Left lobe of liver (tissue), 2 donors: ENCODE data around the gene PTPN6. TPM values are rescaled to one million over a fixed set of nuclear protein-coding genes. Genes with fewer than 3 reads are reported as not detected.
"Not testable (repeated sequence)": the region's sequence is repeated elsewhere in the genome, so short reads cannot be mapped to it uniquely, and the experiment has no call there.

Experiments
- ATAC-seq: fragments of 200-7000 bp; cut with Tn5 transposase; one replicate; pipeline ENCODE4 v1.9.1; 2020; ENCODE audit warnings: mild to moderate bottlenecking, moderate library complexity
- DNase-seq: peaks from one replicate; pipeline ENCODE4 v3.0.0-alpha.2; 2020; ENCODE audit warnings: low spot score
- total RNA-seq: library from RNA; stranded (reverse); gene quantifications from one replicate; pipeline ENCODE4 v1.2.1, GENCODE V29; 2021
- donor health status: DM: no; HTN: no; CAD: no; lungs with moderate emphysema.
- donor health status: DM: no; HTN: yes; CAD: no.

PTPN6 gene
- 17.8 TPM for total RNA-seq

- no peak for ATAC-seq
- no peak for DNase-seq
Measured at GRCh38 chr12:6950811-6951540, at the start of gene PTPN6. Gene PTPN6, plus strand, starts transcription at chr12:6951356. Its CDS starts 157 bp downstream, at chr12:6951513.

DNA sequence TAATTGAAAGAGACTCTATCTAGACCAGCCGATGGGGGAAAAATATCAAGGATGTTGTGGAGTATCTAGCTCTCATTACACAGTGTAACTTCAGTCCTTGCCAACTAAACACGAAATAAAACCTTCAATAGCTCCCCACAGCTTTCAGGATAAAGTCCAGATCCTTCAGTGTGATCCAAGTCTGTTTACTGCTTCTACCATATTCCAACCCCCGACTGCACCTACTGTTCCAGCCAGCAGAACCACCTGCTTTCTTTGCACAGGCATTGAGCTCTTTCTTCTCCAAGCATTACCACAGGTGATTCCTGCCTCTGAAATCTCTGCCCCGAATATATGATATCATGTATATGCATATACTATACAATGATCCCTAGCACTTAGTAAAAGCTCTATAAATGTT lies 48.7 kb upstream of the PTPN6 start:
- DNase-seq (no peak), ATAC-seq (no peak)

DNA sequence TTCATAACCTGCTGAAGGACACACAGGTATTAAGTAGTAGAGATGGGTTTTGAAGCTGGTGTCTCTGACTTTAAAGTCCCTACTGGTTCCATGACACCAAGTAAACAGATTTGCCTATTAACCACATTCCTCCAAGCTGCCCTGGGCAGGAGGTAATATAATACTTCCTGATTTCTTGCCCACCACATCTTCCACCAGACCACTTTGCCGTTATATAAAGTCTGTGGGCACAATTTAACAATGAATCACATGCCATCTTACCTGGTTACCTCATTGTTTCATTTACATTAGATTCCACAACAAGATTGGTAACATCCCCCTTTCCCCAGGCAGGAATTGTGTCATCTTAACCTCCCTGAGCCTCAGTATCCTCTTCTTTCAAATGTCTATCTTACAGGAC lies 47.4 kb upstream of the PTPN6 start:
- no peak for DNase-seq

GRCh38 chr12:6904280-6905276 lies 46.6 kb upstream of the PTPN6 start, which contains the start of gene LRRC23:
Gene LRRC23, plus strand, starts transcription at chr12:6904822. Its CDS starts 812 bp downstream, at chr12:6905634.
- ATAC-seq (peak; percentile 97), DNase-seq (peak; percentile 99)

More for the DNA sequence above, 47.4 kb upstream of the PTPN6 start:
- ATAC-seq, result no peak

GRCh38 chr12:6905414-6906040 lies 45.6 kb upstream of the PTPN6 start:
- ATAC-seq (no peak), DNase-seq (no peak)

- not testable (repeated sequence) for DNase-seq, ATAC-seq
Measured at GRCh38 chr12:6908141-6908540, 43.0 kb upstream of the PTPN6 start.

DNA sequence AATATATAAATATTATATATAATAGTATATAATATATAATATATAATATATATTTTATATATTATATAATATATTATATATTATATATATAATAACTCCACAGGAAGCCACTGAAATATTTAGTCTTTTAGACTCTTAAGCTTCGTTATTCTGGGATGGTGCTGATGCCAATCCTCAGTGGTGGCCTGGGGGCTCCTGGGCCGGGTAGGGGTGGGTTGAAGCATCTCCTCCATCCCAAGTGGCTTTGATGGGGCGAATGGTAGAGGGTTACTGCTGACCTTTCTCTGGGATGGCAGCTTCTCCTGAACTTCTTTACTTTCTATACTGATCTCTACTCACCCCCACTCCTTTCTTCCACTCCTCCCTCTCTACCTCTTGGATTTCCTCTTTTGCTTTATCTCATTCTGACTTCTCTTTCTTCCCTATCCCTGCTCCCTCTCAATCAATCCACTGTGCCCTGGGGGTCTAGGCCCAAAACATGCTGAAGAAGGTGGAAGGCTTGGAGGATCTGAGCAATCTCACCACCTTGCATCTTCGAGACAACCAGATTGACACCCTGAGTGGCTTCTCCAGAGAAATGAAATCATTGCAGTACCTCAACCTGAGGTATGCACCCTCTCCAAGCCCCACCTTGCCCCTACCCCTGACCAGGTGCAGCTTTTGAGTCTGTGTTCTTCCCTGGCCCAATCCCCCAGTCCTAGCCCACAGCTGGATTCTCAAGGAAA lies 41.6 kb upstream of the PTPN6 start:
- ATAC-seq (no peak), DNase-seq (no peak)

DNA sequence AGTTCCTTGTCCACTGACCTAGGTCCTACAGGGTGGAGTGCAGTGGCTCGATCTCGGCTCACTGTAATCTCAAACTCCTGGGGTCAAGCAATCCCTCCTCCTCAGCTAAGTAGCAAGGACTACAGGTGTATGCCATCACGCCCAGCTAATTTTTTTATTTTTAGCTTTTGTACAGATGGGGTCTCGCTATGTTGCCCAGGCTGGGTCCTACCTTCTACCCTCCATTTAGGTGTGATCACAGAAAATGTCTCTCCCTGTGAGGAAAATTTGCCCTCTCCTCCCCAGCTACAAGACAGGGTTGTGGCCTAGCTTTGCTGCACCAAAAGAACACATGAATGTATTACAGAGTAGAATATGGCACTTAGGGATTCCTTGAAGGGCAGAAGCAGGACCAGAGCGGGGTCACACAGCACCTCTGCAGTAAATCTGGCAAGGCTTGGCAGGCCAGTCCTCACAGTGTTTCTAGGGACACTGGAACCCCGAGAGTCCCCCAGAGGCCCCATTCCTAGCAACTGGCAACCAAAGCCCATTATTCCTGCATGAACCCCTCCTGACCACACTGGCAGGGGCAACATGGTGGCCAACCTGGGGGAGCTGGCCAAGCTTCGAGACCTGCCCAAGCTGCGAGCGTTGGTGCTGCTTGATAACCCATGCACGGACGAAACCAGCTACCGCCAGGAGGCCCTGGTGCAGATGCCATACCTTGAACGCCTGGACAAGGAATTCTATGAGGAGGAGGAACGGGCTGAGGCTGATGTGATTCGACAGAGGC lies 38.8 kb upstream of the PTPN6 start:
- DNase-seq (no peak), ATAC-seq (no peak)

- no peak for DNase-seq
- peak; percentile 73 for ATAC-seq
Measured at GRCh38 chr12:6914246-6914946, 36.8 kb upstream of the PTPN6 start, which contains the start of gene ENO2. Gene ENO2, plus strand, starts transcription at chr12:6914580. Its CDS starts 1,253 bp downstream, at chr12:6915833.

GRCh38 chr12:6914947-6915788 lies 36.0 kb upstream of the PTPN6 start:
- DNase-seq (no peak), ATAC-seq (peak; percentile 10)

DNA sequence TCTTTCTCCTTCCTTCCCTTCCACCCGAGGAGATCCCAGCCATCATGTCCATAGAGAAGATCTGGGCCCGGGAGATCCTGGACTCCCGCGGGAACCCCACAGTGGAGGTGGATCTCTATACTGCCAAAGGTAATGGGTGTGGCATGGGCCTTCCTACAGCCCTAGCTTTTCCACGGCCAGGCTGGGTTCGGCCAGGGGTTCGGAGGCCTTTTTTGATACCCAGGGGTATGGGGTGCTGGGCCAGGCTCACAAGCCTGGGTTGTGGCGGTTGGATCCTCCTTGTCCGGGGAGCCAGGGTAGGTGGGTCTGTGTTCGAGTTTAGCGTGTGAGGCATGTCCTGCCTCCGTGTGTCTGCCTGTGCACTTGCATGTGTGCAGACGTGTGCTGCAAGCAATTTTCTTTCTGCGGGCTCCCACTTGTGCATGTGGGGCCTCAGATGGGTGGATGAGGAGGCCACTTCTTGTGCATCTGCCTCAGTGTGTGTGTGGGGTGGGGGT lies 35.3 kb upstream of the PTPN6 start:
- ATAC-seq, result no peak
- no peak for DNase-seq

GRCh38 chr12:6916426-6917200 lies 34.5 kb upstream of the PTPN6 start:
- DNase-seq, result no peak
- no peak for ATAC-seq

- DNase-seq (no peak), ATAC-seq (no peak)
Measured at GRCh38 chr12:6917491-6918231, 33.5 kb upstream of the PTPN6 start.

- ATAC-seq, result no peak
- DNase-seq, result no peak
Measured at GRCh38 chr12:6919588-6919987, 31.6 kb upstream of the PTPN6 start.

DNA sequence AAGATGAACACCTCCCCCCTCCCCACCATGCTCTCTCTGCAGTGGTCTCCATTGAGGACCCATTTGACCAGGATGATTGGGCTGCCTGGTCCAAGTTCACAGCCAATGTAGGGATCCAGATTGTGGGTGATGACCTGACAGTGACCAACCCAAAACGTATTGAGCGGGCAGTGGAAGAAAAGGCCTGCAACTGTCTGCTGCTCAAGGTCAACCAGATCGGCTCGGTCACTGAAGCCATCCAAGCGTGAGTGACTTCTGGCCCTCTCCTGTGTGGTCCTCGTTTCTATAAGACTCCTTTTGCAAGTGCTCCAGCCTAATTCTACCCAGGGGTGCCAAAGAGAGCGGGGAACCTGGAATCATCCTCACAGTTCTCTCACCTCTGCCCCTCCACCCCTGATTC lies 29.6 kb upstream of the PTPN6 start:
- ATAC-seq (no peak), DNase-seq (no peak)
